Measurements from ENCODE around the gene NKX1-2.

The NKX1-2 gene

DNA sequence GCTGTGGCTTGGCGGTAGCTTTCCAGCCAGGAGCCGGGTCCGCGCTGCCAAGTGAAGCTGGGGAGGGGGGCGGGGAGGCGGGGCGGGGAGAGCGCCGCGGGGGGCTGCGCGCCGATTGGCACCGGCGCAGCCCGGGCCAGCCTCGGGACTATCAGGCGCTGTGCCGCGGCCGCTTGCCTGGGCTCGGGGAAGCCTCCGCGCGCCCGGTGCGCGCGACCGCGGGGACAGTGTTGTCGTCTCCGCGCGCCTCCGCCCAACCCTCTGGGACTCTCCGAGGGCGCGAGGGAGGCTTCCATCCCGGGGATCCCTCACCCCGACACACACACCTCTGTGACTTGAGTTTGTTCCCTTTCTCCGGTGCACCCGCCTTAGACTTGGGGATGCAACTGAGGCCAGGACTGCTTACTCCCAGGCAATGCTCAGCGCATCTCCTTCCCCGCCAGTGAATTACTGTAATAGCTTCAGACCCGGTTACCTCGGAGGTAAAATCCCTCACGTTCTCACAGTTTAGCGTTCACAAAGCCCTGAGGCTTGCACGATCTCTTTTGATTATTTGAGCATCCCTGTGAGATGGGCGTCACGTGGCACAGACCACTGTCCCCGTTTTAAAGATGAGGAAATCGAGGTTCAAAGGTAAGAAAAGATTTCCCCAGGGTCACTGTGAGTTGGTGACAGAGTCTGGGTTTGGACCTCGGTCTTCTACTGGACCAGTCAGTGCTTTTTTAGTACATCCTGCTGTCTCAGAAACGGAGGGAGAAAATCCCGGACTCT lies at the start of gene NKX1-2:
Gene NKX1-2 (minus strand): TSS at position 24 of the 771 bp plus-strand sequence. CDS start 92 bp downstream, outside the sequence.
- DNase-seq = no peak

DNA sequence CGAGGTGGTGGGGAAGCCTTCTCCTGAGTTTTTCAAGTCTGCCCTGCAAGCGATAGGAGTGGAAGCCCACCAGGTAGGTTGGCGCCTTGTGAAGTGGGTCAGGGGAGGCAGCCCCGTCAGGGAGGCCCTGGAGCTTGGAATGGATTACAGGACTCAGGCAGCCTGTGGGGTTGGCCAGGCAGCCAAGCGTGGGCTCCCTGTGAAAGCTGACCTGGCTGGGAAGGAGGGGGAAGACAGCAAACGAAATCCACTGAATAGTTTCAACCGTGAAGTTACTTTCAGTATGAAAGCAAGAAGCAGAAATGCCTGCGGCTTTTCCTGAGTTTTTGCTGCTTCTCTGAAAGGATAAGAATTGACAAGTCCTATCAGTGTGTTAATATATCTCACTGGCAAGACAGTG lies 48.2 kb upstream of the NKX1-2 start:
- no peak for DNase-seq

DNA sequence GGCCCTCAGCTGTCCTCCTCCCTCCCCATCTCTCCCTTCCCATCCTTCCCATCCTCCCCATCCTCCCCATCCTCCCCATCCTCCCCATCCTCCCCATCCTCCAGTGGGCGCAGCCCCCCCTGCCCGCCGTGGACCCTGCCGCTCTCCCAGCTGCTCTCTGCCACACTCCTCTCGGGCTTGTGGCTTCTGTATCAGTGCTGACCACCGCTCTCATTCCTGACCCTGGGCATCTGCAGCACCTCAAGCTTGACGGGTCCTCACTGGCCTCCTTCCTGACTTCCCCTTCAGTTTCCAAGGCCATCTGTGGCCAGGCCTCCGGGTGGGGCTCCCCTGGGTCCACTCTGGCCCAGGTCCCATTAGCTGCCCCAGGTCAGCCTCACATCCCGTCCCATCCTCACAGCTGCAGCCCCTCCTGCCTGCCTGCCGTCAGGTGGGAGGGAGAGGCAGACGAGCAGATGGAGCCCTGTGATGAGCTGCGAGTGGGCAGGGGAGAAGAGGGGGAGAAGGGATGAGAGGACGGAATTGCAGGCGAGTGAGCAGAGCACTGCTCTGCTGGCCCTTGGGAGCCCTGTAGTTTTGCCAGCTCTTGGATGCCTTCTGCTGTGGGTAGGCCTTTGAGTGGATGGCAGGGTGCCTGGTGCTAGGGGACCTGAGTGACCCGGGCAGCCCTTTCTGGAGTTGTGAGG lies 47.5 kb upstream of the NKX1-2 start:
- DNase-seq = no peak

DNA sequence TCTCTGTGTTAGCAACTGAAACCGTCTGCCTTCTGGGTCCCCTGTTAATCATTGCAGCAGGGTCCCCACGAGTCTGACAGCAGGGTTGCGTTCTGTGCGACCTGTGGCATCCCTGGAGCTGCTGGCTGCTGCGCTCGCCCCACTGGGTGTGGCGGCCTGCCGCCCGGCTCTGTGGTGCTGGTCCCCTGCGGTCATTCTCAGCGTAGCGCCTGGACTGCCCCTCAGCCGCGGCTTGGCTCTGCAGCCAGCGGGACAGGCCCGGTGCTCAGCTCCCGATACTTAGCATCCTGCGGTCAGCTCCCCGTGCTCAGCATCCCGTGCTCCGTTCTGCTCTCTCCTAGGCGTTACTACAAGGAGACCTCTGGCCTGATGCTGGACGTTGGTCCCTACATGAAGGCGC lies 46.8 kb upstream of the NKX1-2 start:
- no peak for DNase-seq

DNA sequence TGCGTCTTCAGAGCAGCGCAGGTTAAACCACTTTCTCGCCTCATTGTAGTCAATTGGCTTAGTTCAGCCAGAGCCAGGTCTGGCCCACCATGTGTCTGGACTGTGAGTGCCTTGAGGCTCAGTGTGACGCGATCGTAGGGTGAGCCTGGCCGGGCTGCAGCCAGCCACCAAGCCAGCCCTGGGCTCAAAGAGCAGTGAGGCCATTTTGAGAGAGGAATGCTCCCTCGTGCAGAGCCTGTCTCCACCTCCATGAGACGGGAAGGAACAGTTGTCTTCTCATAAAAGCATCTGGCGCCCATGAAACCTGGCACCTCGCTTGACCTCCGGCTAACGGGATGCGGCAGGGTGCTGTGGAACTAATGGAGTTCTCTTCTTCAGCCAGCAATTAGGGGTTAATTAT lies 46.3 kb upstream of the NKX1-2 start:
- DNase-seq = no peak

DNA sequence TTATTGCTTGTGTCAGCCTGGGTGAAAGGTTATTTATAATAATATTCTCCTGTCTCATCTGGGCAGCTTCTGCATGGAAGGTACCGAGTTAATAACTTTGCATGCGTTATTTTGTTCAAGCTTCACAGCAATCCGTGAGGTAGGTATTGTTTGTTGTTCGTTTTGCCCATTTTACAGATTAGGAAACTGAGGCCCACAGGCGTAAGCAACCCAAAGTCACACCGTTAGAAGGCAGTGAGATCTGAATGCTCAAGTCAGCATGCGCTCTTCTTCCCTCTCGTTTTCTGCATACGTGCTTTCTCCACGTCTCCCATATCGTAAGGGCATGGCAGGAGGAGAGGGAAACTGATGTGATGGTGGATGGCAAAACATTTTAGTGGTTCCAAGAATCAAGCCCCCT lies 45.9 kb upstream of the NKX1-2 start:
- DNase-seq = no peak

DNA sequence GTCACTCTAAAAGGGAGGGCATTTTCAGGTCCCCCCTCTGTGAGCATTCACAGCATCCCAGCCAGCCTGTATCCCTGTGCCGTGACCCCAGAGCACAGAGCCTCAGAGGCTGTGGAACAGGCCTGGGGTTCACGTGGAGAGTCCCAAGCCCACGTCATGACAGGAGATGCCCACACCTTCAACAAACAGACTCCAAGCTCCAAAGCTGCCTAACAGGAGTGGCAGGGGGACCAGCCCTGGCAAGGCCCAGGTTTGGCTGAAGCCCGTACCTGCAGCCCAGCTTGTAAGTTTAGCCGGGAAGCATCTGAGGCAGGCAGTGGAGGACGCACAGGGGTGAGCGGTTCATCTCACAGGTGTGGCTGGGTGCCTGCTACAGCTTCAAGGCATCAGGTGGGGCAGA lies 45.3 kb upstream of the NKX1-2 start:
- DNase-seq = no peak

DNA sequence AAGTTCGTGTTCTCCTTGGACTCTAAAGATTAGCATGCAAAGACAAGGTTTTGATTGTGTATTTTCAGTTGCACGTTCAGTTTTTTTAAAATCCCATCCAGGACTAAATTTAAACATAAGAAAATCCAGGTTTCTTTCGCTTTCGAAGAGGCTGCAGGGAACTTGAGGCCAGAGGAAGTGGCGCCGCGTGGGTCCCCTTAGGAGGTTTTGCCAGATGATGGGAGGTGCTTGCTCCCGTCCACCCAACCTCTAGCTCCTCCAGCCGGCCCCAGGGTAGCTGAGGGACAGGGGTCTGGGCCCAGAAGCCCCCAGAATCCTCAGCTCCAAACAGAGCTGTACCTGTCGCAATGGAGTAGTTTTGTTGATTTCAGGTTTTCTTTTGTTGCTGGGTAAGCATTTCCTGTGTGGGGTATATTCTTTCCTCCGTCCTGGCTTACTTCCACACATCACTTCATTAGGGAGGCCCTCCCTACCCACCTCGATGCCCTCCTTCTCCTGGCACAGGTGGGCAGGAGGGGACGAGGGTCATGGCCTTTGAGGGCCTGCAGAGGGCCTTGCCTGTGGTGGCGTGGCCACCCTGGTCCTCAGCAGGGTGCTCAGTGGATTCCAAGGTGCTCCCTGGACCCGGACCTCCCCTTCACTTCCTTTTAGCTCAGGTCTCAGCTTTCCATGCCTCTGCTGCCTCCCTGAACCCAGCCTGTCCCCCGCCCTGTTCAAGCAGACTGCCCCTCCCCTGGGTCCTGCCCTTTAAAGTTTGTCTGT lies 44.4 kb upstream of the NKX1-2 start:
- no peak for DNase-seq

DNA sequence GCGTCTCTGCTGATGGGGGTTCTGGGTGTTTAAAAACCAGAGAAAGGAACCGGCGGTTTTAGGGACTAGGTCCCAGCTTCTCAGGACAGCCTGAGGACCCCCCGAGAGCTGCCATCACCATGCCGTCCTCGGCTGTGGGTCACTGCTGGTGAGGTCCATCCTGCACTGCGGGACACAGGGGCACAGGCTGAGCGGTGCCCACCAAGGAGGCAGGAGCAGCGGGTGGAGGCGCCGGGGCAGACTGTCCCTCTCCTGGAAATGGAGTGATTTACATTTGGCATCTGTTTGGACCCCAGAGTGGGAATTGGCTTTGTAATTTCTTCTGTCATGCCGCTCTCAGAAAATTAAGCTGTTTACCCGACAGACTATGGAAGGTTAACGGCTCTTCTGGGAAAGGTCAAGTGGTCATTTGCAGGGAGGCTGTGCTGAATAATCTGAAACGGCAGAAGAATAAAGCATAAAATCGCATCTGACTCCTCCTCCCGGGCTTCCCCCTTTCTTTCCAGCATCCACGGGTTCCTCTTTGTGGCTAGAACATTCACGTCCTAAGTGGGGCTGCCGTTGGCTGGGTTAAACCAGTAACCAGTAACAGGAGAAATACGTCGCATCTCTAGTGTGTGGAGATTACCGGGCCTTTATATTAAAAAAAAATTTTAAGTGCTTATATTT lies 43.5 kb upstream of the NKX1-2 start:
- DNase-seq = no peak

DNA sequence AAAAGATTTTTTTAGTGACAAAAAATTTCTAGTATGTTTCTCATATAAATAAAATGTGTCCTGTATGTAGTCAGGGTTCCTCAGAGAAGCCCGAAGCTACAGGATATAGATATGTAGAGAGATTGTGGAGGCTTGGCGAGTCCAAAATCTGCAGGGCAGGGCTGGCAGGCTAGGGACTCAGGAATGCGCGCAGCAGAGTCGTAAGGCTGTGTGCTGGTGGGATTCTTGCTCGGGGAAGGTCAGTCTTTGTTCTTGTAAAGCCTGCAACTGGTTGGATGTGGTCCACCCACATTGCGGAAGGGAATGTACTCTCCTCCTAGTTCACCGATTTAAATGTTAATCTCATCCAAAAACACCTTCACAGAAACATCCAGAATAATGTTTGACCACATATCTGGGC lies 42.4 kb upstream of the NKX1-2 start:
- DNase-seq = no peak

DNA sequence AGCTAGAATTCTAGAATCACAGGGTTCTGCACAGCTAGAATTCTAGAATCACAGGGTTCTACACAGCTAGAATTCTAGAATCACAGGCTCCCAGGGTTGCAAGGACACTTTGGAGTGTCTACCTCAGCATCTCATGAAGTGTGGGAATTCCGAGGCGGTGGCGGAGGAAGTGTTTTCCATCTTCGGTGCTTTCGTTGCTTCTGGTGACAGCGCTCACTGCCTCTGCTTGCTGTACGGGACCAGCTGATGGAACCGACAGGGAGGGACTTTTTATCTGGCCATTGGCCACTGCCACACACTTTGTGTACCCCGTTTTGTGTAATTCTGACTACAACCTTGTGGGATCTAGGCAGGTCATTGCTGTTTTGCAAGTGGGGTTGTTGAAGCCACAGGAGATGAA lies 41.3 kb upstream of the NKX1-2 start:
- no peak for DNase-seq

DNA sequence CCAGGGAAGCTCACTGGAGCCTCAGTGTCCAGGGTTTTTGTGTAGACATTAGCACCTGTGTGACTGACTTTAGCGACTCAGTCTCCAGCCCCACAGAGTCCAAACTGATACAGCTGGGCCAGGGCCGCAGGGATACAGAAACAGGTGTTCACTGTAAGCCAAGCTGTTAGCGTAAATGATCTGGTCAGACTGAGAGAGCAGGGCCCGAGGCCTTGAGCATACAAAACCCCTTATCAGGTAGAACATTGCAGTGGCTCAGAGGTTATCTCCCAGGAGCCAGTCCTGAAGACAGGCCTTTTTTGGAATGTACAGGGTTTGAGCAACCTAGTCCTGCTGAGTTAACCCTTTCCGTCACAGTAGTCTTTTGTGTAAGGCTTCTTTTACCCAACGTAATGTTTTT lies 36.8 kb upstream of the NKX1-2 start:
- DNase-seq = no peak

DNA sequence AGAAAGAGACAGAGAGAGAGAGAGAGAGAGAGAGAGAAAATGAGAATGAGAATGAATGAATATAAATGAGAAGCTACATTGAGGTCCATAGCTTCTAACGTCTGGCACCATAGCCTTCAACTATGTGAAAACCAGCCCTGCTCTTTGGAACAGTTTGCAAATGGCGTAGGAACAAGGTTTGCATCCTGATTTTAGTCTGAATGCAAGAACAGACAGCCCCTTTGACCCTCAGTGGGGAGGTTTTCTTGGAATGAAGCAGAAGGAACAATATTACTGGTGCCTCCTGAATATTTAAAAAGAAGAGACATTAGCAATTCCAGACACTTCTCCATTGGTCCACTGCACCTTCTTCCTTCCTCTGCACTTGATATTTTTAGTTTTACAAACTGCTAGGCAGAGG lies 34.8 kb upstream of the NKX1-2 start:
- DNase-seq = no peak

DNA sequence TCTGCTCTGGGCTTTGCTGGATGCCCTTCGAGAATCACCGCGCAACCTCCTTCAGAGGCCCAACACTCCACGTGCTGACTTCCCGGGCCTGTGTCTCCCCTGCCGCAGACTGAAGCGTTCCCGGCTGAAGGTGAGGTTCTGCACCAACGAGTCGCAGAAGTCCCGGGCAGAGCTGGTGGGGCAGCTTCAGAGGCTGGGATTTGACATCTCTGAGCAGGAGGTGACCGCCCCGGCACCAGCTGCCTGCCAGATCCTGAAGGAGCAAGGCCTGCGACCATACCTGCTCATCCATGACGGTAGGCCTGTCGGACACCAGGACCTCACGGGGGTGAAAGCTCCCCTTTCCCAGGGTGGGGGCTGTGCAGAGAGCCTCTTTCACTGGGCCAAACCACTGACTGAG lies 34.2 kb upstream of the NKX1-2 start:
- DNase-seq = no peak

DNA sequence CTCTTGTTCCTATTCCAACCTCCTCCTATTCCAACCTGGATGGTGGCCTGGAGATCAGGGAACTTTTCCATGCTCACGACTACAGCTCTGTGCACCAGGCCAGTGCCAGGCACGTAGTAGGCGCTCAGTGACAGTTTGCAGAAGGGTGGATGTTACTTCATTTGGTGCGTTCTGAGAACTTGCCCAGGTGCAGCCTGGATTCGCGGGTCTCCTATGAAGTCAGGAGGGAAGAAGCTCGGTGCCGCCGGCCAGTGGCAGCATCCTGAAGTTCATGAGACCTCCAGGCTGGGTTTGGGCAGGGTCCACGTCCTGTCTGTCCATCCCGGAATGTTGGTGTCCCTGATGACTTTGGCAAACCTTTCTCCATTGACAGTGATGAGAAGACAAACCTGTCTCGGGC lies 33.0 kb upstream of the NKX1-2 start:
- DNase-seq = no peak

DNA sequence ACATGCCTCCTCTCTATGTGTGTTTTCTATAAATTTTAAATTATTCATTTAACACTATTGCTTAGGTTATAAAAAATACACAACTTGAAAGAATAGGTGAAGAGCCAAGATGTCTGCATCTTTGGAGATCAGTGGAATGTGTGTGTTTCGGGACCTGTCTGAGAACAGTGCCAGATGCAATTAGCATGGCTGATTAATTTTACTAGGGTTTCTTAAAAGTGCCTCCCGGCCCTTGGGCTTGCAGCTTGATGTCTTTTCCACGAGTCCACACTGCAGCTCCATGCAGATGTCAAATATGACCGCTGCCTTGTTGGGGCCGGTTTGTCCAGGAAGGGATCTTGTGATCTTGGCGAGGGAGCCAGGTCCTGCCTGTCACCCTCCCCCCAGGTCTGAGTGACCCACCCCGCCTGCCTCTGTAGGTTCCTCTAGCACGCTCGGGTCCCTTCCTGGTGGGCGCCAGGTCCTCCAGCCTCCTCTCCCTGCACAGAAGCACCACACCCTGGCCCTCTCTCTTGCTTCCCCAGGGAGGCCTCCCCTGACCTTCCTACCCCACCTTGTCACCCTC lies 32.5 kb upstream of the NKX1-2 start:
- DNase-seq = no peak

DNA sequence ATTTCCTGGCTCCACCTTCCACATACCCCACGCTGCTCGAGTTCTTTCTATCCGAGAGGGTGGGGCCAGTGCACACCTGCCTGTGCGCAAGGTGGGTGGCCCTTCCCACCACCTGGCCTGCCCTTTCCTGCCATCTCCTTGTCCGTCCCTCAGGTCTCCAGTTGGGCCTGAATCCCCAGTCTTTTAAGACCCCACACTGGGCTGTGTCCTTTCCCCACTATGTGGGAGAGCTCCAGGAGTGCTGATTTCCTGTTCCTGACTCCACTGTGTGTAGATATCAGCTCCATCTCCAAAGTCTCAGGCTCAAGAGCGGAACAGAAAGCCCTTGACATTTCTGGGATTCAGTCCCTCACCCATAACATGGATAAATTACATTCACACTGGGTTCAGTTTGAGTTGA lies 31.9 kb upstream of the NKX1-2 start:
- no peak for DNase-seq

DNA sequence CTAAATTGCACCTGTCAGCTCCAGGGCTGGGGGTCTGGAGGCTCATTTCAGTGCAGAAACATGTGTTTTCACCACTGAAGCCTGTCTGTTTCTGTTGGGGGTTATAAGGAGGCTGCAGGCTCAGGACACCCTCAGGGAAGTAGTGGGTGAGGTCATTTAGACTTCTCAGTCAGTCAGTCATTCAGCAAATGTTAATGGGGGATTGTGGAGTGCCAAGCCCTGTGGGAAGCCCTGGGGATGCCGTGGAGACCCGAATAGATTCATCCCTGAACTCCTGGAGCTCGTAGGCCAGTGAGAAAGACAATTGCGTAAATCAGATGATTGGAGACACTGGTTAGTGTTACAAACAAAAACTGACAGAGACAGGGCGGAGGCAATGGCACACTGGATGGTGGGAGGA lies 31.0 kb upstream of the NKX1-2 start:
- DNase-seq = no peak

DNA sequence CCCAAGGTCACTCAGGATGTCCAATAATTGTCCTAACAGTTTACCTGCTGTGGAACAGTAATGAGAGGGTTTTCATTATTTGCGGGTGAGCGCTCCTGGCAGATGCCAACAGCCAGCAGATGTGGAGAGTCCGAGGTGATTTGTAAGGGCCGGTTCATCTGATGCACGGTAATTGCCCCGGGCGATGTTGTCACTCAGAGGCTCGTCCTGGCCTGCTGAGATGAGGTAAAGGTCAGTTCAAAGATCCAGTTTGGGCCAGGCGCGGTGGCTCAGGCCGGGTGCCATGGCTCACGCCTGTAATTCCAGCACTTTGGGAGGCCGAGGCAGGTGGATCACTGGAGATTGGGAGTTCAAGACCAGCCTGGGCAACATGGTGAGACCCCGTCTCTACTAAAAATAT lies 28.7 kb upstream of the NKX1-2 start:
- no peak for DNase-seq

DNA sequence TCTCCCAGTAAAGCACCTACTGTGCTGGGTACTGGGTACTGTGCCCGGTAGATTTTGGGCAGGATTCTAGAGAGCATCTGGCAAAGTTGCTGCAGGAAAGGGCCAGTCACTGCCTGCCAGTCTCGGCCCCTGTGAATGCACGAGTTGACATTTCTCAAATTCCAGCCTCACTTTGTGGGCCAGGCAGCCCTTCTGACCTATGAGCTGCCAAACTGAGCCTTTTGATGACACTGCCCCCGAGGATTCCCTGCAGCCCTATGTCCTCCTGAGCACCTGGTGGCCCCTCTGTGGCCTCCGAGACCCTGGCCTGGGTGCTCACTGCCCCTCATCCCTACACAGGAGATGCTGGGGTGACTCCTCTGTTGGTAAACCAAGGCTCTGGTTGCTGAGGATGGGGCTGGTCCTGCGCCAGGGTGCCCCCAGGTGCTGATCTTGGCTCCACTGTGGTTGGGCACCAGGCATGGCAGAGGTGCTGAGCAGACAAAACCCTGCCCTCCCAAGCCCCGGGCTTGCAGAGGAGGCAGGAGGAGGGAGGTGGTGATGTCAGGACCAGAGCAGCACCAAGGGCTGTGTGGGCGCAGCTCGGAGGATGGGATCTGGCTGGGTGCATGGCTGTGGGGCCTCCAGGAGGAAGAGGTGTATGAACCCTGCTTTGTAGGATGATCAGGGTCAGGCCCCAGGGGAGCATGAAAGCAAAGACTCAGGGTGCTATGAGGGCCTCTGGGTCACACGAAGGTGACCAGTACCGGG lies 28.0 kb upstream of the NKX1-2 start:
- peak; percentile 14 for DNase-seq

DNA sequence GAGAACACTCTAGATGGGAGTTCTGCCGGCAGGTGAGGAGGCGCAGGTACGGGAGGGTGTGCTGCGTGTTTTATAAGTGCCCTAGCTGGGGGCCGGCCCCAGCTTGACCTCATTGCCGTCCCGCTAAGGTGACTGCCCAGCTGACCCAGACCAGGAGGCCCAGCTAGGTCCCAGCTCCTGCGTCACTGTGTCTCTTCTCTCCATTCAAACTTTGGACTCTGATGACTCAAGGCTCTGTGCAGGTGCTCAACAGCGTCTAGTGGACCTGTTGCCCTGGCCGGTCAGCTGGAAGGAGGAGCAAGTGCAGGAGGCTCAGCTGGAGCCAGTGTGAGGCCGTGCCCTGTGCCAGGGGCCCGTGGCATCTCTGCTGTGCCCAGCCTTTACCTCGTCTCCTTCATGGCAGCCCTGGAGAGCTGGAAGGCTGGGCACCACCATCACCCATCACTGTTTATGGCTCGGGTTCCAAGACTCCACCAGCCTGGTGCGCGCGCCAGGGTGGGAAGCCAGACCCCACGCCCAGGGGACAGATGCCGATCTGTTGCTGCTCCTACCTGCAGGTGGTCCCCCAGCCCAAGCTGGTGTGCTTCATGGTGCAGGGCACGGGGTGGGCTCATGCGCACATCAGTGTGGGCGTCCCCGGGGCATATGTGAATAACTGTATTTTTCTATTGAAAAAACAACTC lies 26.3 kb upstream of the NKX1-2 start:
- DNase-seq = no peak

Data from EL (cell line).